Mucosa of stomach (tissue), 1 donor: ENCODE measurements around the gene PLD6.
"Not testable (repeated sequence)": the region's sequence is repeated elsewhere in the genome, so short reads cannot be mapped to it uniquely, and the experiment has no call there.

Source experiments
- H3K27me3 ChIP-seq: one replicate; pipeline ENCODE4 v1.7.0; 2013; ENCODE audit warnings: mild to moderate bottlenecking, low read length; ENCODE audit not compliant: control insufficient read depth, insufficient read depth
- H3K36me3 ChIP-seq: one replicate; pipeline ENCODE4 v1.7.0; 2013; ENCODE audit warnings: low read length; ENCODE audit not compliant: control insufficient read depth, insufficient read depth
- H3K4me1 ChIP-seq: one replicate; pipeline ENCODE4 v1.7.0; 2013; ENCODE audit warnings: mild to moderate bottlenecking, low read length; ENCODE audit not compliant: control insufficient read depth, insufficient read depth
- H3K4me3 ChIP-seq: one replicate; pipeline ENCODE4 v1.7.0; 2013; ENCODE audit warnings: low read length
- H3K9ac ChIP-seq: one replicate; pipeline ENCODE4 v1.7.0; 2013; ENCODE audit warnings: mild to moderate bottlenecking, low read length, moderate library complexity
- H3K9me3 ChIP-seq: one replicate; pipeline ENCODE4 v1.7.0; 2013; ENCODE audit warnings: mild to moderate bottlenecking, low read length, moderate library complexity; ENCODE audit not compliant: control insufficient read depth
- donor health status: Pancreatic carcinoma.

The PLD6 gene

DNA sequence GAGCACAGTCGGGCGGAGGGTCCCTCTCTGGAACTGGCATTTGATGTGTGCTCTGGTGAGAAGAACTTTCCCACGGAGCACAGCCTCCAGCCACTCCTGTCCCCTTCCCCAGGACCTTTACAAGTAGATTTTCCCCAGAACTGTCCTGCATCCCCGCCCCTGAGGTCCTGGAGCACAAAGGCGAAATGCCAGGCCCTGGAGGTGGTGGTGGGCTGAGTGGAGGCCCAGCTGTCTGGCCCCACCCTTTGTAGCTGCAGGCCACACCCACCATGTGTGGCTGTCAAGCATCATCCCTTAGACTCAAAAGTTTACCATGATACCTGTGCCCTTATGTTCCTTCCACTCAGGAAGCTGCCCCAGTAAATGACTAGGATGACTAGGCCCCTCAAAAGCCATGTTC is 37.7 kb downstream of the PLD6 start:
- no peak overlapping the region for H3K9ac ChIP-seq
- H3K9me3 ChIP-seq = no peaks in the 10 kb centered on the region
- H3K36me3 ChIP-seq = peaks cover 43% of the 10 kb centered on the region

GRCh38 chr17:17167986-17168385 is 38.1 kb downstream of the PLD6 start:
- Histone ChIP-seq H3K9ac (no peak overlapping the region), H3K4me3 (no peak overlapping the region), H3K27me3 (no peaks in the 10 kb centered on the region), H3K36me3 (peaks cover 39% of the 10 kb centered on the region), H3K4me1 (no peaks in the 10 kb centered on the region), H3K9me3 (no peaks in the 10 kb centered on the region)

More for the DNA sequence above, 37.7 kb downstream of the PLD6 start:
- Histone ChIP-seq H3K27me3 (no peaks in the 10 kb centered on the region), H3K4me1 (no peaks in the 10 kb centered on the region), H3K4me3 (no peak overlapping the region)

- H3K27me3 ChIP-seq = no peaks in the 10 kb centered on the region
- no peak overlapping the region for H3K4me3 ChIP-seq
- H3K36me3 ChIP-seq = peaks cover 35% of the 10 kb centered on the region
- no peaks in the 10 kb centered on the region for H3K9me3 ChIP-seq
- H3K4me1 ChIP-seq = no peaks in the 10 kb centered on the region
- H3K9ac ChIP-seq = no peak overlapping the region
Observed at GRCh38 chr17:17167356-17167755, 38.8 kb downstream of the PLD6 start.

DNA sequence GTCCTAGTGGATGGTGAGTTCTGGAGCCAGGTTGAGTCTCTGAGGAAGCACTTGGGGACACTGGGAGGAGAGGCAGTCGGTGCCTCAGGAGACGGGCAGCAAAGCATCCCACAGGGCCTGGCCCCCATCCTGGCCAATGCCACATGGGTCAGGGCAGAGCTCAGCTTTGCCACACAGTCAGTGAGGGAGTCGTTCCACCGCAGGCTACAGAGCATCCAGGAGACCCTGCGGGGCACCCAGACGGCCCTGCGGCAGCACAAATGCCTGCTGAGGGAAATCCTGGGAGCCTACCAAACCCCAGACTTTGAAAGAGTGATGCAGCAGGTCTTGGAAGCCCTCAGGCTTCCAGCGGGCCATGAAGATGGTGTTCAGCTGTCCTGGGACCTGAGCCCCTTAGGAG is 39.7 kb downstream of the PLD6 start:
- H3K36me3 ChIP-seq = peaks cover 32% of the 10 kb centered on the region

DNA sequence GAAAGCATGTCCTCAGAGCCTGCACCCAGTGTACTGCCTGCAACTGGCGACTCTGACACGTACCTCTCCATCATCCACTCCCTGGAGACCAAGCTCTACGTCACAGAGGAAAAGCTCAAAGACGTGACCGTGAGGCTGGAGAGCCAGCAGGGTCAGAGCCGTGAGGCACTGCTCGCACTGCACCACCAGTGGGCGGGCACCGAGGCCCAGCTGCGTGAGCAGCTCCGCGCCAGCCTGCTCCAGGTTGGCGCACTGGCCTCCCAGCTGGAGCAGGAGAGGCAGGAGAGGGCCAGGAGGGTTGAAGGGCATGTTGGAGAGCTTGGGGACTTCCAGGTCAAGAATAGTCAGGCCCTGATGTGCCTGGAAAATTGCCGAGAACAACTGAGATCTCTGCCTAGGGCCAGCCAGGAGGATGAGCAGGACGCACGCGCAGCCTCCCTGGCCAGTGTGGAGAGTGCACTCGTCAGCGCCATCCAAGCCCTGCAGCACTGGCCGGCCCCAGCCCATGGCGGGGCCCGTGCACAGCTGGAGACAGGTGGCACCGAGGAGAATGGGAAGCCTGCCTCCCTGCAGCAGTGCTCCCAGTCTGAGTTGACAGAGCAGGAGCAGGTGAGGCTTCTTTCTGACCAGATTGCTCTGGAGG is 40.3 kb downstream of the PLD6 start:
- Histone ChIP-seq H3K27me3 (no peaks in the 10 kb centered on the region), H3K4me1 (no peaks in the 10 kb centered on the region), H3K9ac (no peak overlapping the region), H3K9me3 (no peaks in the 10 kb centered on the region), H3K36me3 (peaks cover 33% of the 10 kb centered on the region), H3K4me3 (no peak overlapping the region)

More for the DNA sequence above, 39.7 kb downstream of the PLD6 start:
- no peaks in the 10 kb centered on the region for H3K27me3 ChIP-seq
- H3K9ac ChIP-seq = no peak overlapping the region
- no peaks in the 10 kb centered on the region for H3K9me3 ChIP-seq
- H3K4me1 ChIP-seq = no peaks in the 10 kb centered on the region
- no peak overlapping the region for H3K4me3 ChIP-seq

- H3K36me3 ChIP-seq = peaks cover 40% of the 10 kb centered on the region
- H3K9ac ChIP-seq = no peak overlapping the region
- no peak overlapping the region for H3K4me3 ChIP-seq
Observed at GRCh38 chr17:17164676-17165075, 41.5 kb downstream of the PLD6 start.

DNA sequence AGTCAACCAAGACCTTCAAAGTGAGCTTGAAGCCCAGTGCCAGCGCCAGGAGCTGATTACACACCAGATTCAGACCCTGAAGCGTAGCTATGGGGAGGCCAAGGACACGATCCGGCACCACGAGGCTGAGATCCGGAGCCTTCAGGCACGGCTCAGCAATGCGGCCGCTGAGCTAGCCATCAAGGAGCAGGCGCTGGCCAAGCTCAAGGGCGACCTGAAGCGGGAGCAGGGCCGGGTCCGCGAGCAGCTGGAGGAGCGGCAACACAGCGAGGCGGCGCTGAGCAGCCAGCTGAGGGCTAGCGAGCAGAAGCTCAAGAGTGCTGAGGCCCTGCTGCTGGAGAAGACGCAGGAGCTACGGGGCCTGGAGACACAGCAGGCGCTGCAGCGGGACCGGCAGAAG is 42.0 kb downstream of the PLD6 start:
- Histone ChIP-seq H3K9ac (no peak overlapping the region), H3K27me3 (no peaks in the 10 kb centered on the region), H3K4me1 (no peaks in the 10 kb centered on the region), H3K9me3 (no peaks in the 10 kb centered on the region), H3K4me3 (no peak overlapping the region), H3K36me3 (peaks cover 40% of the 10 kb centered on the region)

More at GRCh38 chr17:17164676-17165075, 41.5 kb downstream of the PLD6 start:
- H3K4me1 ChIP-seq = no peaks in the 10 kb centered on the region
- no peaks in the 10 kb centered on the region for H3K27me3 ChIP-seq
- H3K9me3 ChIP-seq = no peaks in the 10 kb centered on the region

- Histone ChIP-seq H3K9ac (no peak overlapping the region), H3K27me3 (no peaks in the 10 kb centered on the region), H3K4me1 (no peaks in the 10 kb centered on the region), H3K9me3 (no peaks in the 10 kb centered on the region), H3K36me3 (peaks cover 29% of the 10 kb centered on the region), H3K4me3 (no peak overlapping the region)
Observed at GRCh38 chr17:17161759-17162158, 44.4 kb downstream of the PLD6 start.

DNA sequence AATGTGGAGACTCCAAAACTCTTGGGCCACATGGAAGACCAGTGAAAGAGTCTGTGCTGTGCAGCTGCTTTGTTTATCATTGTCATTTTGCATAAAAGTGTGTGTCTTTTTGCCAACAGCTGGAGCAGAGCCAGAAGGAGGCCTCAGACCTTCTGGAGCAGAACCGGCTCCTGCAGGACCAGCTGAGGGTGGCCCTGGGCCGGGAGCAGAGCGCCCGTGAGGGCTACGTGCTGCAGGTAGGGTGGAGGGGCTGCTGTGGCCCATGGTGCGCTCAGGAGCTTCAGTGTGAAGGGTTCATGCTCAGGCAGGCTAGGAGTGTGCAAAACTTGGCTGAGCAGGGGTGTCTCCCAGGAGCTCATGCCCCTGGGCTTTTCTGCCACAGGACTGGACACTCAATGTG is 45.0 kb downstream of the PLD6 start:
- Histone ChIP-seq H3K4me1 (no peaks in the 10 kb centered on the region), H3K9me3 (no peaks in the 10 kb centered on the region), H3K27me3 (no peaks in the 10 kb centered on the region), H3K36me3 (peaks cover 24% of the 10 kb centered on the region), H3K4me3 (no peak overlapping the region), H3K9ac (no peak overlapping the region)

DNA sequence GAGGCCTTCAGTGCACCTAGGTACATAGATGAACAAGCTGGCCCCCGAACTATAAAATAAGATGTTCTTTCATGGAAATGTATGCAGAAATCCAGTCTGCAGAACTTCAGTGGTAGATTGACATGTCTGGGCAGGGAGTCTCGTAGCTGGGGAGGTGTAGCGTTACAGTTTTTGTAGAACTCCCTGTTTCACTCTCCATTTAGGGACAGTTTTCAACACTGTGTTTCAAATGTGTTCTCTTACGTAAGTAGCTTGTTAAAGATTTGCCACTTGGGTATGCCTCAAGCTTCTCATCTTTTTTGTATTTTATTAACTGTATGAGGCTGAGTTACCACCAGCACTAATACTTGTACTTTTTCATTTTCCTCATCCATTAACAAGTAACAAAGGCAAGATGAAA is 46.6 kb downstream of the PLD6 start:
- Histone ChIP-seq H3K4me1 (no peaks in the 10 kb centered on the region), H3K4me3 (no peak overlapping the region), H3K9ac (no peak overlapping the region), H3K36me3 (peaks cover 33% of the 10 kb centered on the region), H3K27me3 (no peaks in the 10 kb centered on the region), H3K9me3 (no peaks in the 10 kb centered on the region)

- H3K9me3 ChIP-seq, H3K4me1 ChIP-seq, H3K27me3 ChIP-seq, H3K9ac ChIP-seq, H3K4me3 ChIP-seq: not testable (repeated sequence)
- peaks cover 32% of the 10 kb centered on the region for H3K36me3 ChIP-seq
Observed at GRCh38 chr17:17158506-17158905, 47.6 kb downstream of the PLD6 start.

- Histone ChIP-seq H3K9me3 (no peaks in the 10 kb centered on the region), H3K36me3 (peaks cover 42% of the 10 kb centered on the region), H3K4me3 (no peak overlapping the region), H3K27me3 (no peaks in the 10 kb centered on the region), H3K9ac (no peak overlapping the region), H3K4me1 (no peaks in the 10 kb centered on the region)
Observed at GRCh38 chr17:17157041-17157440, 49.1 kb downstream of the PLD6 start.

DNA sequence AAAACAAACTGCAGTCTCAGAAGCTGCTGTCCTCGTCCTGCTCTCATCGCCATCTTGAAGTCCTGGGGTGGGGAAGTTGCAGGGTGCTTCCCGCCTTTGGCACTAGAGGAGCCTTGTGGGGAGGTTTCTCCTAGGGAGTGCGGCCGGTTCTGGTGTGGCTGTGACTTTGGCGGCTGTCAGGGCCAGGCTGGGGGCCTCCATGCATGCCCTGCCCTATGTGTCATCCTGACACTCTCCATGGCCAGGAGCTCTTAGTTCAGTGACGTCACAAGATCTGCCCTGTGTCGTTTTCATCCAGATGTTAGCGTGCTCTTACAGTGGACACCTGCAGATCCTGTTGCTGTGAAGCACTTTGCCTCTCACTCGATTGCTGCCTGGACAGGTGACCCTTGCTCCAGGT is 49.6 kb downstream of the PLD6 start:
- Histone ChIP-seq H3K27me3 (no peaks in the 10 kb centered on the region), H3K9ac (no peak overlapping the region), H3K9me3 (no peaks in the 10 kb centered on the region), H3K4me1 (no peaks in the 10 kb centered on the region), H3K36me3 (peaks cover 42% of the 10 kb centered on the region), H3K4me3 (no peak overlapping the region)
